ENCODE results near the gene B4GALT6.
"Not testable (repeated sequence)": the region's sequence is repeated elsewhere in the genome, so short reads cannot be mapped to it uniquely, and the experiment has no call there.

The B4GALT6 gene, protein sequence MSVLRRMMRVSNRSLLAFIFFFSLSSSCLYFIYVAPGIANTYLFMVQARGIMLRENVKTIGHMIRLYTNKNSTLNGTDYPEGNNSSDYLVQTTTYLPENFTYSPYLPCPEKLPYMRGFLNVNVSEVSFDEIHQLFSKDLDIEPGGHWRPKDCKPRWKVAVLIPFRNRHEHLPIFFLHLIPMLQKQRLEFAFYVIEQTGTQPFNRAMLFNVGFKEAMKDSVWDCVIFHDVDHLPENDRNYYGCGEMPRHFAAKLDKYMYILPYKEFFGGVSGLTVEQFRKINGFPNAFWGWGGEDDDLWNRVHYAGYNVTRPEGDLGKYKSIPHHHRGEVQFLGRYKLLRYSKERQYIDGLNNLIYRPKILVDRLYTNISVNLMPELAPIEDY

DNA sequence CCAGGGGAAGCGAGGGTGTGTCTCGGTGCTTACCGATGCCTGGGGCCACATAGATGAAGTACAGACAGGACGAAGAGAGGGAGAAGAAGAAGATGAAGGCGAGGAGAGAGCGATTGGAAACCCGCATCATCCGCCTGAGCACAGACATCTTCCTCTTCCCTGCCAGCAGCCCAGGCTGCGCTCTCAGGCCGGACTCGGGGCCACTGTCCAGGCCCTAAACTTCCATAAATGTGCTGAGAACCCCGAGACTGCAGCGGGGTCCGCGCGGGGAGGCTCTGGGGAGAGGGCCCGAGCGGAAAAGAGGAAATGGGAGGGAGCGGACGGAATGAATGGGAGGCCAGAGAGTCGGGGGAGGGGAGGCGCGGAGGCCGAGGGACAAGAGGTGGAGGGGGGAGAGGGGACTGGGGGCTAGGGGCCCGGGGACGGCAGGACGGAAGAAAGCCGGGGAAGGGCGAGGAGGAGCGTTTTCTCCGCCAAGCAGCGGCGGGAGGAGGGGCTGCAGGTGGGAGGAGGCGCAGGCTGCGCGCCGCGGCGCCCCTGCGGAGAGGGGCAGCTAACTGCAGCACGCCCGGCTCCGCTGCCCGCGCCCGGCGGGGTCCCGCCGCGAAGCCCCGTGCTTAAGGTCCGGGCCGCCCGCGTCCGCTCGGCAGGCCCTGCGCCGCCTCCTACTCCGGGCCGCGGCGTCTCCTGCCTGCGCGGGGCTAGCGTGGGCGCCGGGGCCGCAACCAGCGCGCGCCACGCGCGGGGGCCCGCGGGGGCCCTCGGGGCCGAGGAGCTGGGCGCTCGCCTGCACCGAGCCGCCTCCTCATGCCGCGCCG is at the start of gene B4GALT6:
Gene B4GALT6 (minus strand): TSS at position 303 of the 818 bp plus-strand sequence. CDS start 155 bp downstream, at position 148.
- ATAC-seq = peak; percentile 36 to 47

DNA sequence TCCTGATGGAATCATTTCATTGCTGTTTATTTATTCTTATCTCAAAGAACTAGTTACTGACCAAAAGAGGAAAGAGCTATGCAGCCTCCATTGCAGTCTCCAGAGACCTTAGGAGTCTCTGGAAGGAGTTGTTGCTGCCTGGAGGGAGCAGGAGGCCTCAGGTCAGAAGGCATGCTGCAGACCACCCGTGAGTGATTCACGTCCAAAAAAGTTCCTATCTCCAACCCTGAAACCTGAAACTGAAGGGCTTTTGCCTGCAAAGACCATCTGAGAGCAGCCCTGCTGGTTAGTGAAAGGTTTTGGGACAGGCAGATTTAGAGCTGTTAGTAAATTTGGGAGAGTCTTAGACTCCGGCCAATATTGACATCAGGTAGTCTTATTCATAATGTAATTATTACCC is 47.2 kb upstream of the B4GALT6 start:
- ATAC-seq = no peak

DNA sequence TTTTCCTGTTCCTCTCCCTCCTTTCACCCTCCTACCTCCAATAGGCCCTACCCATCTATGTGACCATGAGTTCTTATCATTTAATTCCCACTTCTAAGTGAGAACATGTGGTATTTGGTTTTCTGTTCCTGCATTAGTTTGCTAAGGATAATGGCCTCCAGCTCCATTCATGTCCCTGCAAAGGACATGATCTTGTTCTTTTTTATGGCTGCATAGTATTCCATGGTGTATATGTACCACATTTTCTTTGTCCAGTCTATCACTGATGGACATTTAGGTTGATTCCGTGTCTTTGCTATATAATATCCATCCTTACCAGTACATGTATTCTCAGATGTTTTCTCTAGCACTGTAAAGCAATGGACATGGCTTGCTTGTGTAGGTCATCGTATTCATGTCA is 44.8 kb upstream of the B4GALT6 start:
- not testable (repeated sequence) for ATAC-seq

DNA sequence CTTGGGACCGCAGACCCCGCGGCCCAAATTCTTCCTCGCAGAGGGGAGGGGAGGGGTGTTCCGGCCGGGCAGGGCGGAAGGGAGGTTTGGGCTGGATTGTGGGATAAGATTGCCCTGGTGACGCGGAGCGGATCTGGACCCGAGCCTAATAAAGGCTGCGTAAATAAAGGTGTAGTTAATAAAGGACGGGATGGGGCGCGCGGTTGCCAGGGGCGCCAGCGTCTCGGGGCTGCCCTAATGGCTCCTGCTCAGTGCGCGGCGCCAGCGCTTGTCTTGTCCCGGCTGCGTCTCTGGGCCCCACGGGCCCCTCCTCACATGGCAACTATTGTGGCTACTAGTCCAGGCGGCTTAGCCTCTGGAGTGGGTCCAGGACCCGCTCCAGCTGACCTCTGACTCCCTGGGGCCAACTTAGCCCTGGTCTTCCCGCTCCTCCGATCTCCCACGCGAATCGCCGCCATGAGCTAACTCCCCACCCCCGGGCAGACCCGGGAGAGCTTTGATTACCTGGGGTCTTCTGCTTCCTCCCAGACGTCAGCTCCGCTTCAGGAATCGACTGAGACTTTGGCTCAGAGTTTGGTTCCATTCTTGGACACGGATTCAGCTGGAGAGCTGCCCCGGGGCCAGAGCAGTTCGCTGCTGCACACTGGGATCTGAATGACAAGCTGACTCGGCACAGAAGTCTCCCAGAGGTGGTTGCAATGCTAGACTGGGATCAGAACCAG is 39.8 kb upstream of the B4GALT6 start:
- ATAC-seq = no peak

DNA sequence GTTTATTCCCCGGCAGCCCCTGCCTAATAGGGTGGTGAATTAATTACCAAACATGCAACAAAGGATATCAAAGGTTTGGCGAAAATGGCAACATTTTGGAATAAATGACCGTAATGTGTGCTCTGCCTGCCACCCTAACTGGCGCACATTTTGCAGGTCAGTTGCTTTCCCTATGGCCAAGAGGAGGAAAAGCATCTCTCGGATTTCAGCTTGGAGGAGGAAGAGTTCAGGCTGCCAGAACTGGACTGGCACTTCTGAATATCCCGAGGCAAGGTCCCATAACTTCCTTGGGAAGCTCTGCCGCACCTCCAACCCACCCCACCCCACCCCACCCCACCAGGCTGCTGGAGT is 39.2 kb upstream of the B4GALT6 start:
- ATAC-seq = no peak

DNA sequence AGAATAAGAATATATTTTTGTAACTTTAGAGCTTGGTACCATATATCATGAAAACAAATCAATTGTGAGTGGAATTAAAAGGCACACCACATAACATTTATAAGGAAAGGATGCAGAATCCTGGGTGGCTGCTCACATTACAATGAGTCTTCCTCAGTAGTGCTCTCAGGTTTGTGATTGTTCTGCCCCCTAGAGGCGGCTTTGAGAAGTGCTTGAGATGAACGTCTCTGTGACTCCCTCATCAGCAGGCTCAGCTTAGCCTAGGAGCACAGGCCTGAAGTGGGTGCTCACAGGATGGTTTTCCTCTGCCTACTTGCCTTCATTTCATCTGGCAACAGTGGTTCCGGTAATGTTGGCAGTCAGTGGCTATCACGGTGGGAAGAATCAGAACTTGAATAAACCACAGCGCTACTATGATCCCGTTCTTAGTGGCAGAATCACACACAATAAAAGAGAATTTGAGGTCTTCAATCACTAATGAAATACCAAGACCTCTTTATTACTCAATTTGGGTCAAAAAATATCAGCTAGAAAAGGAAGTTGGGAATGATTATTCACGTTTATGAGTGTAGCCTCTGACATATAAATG is 38.1 kb upstream of the B4GALT6 start:
- peak; percentile 56 to 66 for ATAC-seq

DNA sequence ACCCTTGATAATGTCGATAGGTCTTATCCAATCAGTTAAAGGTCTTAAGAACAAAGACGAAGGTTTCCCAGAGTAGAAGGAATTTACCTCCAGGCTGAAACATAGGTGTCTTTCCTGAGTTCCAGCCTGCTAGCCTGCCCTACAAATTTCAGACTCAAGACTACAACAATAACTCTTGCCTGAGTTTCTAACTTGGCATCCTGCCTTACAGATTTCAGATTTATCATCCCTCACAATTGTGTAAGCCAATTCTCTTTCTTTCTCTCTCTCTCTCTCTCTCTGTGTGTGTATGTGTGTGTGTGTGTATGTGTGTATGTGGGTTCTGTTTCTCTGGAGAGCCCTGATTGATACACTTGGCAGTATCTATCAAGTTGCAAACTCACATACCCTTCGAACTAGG is 37.2 kb upstream of the B4GALT6 start:
- ATAC-seq = no peak

DNA sequence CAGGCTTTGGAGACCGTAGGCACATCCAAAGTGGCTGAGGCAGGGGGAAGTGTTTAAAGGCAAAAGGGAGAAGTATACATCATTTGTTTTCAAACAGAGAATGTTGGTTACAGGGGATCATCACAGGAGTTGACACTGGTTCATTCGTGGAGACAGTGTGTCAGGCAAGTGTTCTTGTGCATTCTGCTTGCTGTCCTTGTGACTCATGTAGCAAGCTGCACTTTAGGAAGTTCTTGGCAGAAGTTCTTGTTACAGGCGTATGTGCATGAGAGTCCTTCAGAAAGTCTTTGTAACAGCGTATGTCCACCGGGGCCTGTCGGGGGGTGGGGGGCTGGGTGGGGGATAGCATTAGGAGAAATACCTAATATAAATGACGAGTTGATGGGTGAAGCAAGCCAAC is 36.5 kb upstream of the B4GALT6 start:
- no peak for ATAC-seq

DNA sequence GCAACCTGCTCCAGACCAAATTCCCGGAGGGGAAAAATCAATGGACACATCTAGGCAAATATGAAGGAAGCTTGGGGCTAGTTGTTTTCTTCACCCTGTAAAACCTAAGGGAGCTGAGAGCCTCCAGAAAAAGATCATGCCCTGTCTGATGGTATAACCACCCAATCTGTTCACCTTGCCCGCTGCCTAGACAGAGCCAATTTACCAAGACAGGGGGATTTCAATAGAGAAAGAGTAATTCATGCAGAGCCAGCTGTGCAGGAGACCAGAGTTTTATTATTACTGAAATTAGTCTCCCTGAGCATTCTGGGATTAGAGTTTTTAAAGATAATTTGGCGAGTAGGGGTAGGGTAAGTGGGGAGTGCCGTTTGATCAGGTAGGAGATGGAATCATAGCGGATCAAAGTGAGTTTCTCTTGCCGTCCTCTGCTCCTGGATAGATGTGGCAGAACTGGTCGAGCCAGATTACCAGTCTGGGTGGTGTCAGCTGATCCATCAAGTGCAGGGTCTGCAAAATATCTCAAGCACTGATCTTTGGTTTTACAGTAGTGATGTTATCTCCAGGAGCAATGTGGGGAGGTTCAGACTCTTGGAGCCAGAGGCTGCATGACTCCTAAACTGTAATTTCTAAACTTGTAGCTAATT is 35.1 kb upstream of the B4GALT6 start:
- no peak for ATAC-seq

DNA sequence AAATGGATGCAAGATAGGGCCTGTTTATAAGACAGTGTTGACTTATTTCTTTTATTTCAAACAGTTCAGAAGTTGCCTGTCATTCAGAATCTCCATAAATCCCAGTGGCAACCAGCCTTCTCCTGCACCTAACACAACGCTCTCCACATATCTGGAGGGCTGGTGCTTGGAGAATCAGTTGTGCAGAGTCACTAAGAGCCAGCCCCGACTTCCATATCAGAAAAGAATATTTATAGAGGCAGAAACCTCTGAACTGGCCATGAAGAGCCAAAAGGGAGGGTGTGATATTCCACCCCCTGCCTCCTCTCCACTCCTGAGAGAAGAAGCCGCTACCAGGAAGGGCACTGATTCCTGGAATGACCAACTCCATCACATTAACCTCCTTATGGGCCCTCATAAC is 34.0 kb upstream of the B4GALT6 start:
- ATAC-seq = no peak

DNA sequence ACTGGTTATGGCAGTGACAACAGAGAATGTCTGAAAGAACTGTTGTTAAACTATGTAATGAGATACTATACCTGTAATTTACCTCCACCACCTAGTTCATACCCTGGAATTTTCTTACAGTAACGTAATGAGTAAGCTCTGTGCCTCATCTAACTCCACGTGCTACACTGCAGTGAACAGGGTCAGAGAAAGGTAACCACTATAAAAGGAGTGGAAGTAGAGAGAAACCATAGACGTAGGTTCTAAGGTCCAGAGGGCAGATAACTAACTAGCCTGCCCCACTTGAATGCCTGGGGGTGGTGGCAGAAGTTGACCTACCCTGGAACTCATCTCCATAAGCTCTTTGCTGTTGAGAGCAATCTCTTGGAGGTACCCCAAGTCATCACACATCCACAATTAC is 32.0 kb upstream of the B4GALT6 start:
- ATAC-seq = no peak

DNA sequence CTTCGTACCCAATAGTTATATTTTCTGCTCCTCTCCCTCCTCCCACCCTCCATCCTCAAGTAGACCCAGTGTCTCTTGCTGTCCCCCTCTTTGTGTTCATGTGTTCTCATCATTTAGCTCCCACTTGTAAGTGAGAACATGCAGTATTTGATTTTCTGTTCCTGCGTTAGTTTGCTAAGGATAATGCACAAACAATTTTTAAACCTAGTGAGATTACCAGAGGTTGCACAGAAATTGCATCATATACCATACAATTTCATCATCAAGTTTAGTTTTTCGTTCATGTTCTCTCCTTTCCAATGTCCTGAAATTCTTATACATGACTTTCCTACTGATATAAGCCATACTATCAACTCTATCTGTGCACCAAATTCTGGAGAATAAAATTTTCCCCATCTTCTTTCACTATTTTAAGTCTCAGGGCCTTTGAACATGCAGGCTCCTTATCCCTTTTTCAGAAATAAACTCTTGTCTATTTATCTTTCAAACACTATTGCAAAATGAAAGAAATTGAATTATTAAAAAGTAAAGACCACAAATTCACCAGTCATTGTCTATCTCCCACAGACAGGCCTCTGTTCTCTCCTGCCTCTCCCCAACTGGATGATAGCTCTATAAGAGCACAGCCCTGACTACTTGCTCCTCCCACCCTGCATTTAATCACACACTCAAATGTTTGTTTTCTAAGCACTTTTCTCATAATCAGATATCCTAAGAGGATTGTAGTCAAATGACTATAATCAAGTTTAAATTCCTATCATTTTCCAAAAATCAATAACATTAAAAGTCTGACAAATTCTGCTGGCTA is 27.2 kb upstream of the B4GALT6 start:
- ATAC-seq = no peak

DNA sequence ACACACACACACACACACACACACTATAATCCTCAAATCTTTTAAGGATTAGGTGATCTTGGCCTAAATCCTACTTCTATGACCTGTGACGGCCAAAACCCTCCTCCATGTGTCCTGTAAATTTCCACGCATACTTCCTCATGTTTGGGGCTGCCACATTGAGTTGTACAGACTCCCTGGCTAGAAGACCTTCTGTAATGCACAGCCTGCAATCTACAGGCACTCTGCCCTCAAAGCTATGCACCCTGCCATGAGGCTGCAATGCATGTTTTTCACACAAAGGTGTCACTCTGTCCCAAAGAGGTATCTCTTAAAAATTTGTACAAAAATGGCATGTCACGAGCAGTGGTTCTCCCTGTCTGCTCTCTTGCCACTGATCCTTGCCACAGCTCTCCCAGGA is 26.4 kb upstream of the B4GALT6 start:
- no peak for ATAC-seq

DNA sequence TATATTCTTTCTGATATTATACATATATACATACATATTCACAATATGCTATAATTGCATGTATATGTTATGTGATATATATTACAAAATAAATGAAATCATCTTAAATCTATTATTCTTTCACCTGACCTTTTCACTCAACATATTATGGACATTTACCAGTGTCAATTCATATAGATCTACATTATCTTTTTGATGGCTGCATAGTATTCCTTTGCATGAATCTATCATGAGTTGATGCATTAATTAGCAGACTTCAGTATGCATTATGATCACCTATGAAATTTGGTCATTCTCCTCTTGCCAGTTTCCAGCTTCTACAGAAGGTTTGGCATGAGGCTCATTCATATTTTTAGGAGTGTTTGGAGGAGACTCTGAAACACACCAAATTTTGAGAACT is 23.4 kb upstream of the B4GALT6 start:
- no peak for ATAC-seq

DNA sequence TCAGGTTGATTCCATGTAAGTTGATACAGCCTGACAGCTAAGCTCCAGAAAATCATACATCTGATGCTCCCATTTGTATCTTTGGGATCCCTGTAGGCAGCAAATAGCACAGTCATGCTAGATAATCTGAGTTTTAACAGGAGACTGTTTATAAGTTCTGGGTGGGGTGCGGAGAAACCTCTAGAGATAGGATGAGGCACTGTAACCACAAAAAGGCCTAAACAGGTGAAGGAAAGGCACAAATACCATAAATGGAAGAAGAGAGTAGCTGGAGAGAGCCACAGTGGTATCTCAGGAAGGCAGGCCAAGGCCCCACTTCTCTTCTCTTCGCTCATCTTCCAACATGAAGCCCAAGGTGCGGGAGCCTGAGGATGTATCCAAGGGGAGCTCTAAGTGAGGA is 18.1 kb upstream of the B4GALT6 start:
- no peak for ATAC-seq

DNA sequence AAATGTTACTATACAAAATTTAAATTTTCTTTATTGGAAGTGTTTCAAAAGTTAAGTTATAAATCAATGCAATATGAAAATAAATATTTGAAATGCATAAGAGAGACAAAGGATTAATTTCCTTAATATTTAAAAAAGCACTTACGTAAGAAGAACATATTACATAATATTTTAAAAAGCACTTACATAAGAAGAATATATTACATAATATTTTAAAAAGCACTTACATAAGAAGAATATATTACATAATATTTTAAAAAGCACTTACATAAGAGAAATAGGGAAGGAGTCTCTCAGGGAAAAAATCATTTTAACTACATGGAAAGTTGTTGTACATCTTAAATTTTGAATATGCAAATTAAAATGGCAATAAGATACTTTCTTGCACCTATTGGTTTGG is 17.4 kb upstream of the B4GALT6 start:
- ATAC-seq = no peak

DNA sequence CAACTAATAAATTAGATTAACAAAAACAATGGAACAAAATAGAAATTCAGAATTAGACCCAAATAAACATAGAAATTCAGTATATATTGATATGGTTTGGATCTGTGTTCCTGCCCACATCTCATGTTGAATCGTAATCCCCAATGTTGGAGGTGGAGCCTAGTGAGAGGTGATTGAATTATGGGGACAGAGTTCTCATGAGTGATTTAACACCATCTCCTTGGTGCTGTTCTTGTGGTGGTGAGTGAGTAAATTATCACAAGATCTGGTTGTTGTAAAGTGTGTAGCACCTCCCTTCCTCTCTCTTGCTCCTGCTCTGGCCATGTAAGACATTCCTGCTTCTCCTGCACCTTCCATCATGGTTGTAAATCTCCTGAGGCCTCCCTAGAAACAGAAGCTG is 16.6 kb upstream of the B4GALT6 start:
- no peak for ATAC-seq

DNA sequence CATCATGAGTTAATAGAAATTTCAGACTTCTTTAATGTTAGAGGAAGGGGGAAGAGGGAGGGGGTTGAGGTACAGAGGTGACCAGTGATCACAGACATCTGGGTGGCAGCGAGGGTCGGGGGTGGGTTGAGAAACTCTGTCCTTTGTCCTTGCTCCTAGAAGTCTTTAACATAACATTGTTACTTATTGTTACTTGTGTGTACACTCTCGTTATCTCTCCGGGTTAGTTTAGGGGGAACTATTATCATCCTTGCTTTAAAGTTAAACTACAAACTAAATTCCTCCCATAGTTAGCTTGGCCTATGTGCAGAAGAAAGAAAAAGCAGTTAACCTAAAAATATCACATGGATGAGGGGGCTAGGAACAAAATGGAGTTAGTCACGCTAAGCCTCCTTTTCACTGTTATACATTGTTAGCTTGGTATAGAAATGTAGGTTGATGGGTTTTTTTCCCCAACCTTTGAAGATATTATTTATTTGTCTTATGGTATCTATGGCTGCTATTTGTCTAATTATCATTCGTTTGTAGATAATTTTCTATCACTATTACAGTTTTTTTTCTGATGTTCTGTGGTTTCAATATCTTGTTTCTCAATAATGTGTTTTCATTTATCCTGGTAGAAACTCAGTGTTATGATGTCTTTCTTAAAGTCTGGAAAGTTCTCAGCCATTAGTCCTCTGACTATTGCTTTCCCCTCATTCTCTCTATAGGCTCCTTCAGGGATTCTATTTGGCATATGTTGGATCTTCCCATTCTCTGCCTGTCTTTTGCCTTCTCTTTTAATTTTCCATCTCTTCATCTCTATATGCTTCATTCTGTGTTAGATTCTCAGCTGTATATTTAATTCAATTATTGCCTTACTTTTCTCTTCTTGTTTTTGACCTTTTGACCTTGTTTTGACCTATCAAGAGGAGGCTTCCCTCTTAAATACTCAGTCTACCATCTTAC is 13.2 kb upstream of the B4GALT6 start:
- ATAC-seq = no peak

DNA sequence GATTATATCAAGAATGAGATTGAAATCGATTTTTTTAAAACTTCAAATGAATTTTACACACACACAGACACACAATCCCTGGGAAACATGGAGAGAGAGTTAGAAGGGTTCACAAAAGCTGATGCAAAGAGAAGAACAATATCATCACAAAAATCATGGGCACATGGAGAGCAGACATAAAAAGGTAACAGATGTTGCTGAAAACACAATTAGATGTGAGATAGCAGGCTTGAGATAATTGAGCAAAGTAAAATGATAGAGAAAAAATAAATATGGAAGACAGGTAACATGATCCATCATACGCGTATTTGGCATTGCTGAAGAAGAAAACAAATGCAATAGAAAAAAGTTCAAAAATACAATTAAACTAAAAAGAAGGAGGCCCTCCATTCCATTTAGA is 11.6 kb upstream of the B4GALT6 start:
- ATAC-seq = no peak

DNA sequence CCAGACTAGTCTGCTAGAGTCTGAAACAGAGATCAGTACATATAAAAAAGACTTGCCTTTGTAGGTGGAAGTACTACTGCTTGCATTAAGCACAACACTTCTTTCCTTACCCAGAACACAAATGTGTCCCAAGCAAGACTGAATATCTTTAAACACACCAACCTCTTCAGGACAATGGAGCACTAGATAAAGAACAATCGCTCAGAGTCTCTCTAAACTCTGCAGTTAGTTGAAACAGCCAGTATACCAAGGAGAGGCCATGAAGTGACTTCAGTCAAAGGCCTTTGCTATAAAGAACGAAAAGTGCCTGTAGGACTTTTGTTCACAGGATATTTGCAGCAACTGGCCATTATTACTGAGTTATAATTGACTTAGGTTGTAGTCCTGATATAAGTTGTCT is 9.9 kb upstream of the B4GALT6 start:
- ATAC-seq = no peak

DNA sequence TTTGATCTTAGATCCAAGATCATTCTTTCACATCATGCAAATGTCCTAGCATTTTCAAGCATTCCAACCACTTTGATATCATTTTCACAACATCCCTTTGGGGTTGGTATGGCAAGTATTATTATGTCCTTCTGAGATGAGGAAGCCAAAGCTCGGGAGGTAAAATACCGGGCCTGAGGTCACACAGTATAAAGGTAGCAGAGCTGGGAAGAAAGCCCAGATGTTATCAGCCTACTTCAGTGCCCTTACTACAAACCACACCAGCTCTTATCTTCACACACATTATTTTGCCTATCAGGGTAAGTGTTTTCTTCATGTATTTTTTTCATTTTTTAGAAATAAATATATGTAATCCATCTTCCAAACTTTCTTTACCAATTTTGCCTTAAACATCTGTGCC is 4.2 kb upstream of the B4GALT6 start:
- ATAC-seq = no peak

Data from activated CD4-positive, CD25-positive, alpha-beta regulatory T cell treated with anti-CD3 and anti-CD28 coated beads, Interleukin-2, amount 50 U/mL, for 24 hours (primary cell).